ENCODE results near the gene NUDT21.

NUDT21 gene

GRCh38 chr16:56482683-56483236 lies 31.6 kb upstream of the NUDT21 start:
- H3K4me3 ChIP-seq (ENCODE audit: low read depth, low read length): no peak overlapping the region
- TF ChIP-seq CTCF (IDR thresholded peaks at IDR 0.05; ENCODE audit: insufficient read depth, low read depth, low read length, missing control alignments): no peak

GRCh38 chr16:56481468-56482122 lies 30.5 kb upstream of the NUDT21 start:
- TF ChIP-seq CTCF (IDR thresholded peaks at IDR 0.05; ENCODE audit: insufficient read depth, low read depth, low read length, missing control alignments): no peak
- no peak overlapping the region for H3K4me3 ChIP-seq (ENCODE audit: low read depth, low read length)
- no peak for DNase-seq (ENCODE audit: low read depth)

More at GRCh38 chr16:56482683-56483236, 31.6 kb upstream of the NUDT21 start:
- no peak for DNase-seq (ENCODE audit: low read depth)

- no peak for DNase-seq (ENCODE audit: low read depth)
- no peak overlapping the region for H3K4me3 ChIP-seq (ENCODE audit: low read depth, low read length)
- no peak for TF ChIP-seq CTCF (IDR thresholded peaks at IDR 0.05; ENCODE audit: insufficient read depth, low read depth, low read length, missing control alignments)
Measured at GRCh38 chr16:56480776-56481467, 29.8 kb upstream of the NUDT21 start.

- no peak for DNase-seq (ENCODE audit: low read depth)
Measured at GRCh38 chr16:56479469-56479868, 28.3 kb upstream of the NUDT21 start.

DNA sequence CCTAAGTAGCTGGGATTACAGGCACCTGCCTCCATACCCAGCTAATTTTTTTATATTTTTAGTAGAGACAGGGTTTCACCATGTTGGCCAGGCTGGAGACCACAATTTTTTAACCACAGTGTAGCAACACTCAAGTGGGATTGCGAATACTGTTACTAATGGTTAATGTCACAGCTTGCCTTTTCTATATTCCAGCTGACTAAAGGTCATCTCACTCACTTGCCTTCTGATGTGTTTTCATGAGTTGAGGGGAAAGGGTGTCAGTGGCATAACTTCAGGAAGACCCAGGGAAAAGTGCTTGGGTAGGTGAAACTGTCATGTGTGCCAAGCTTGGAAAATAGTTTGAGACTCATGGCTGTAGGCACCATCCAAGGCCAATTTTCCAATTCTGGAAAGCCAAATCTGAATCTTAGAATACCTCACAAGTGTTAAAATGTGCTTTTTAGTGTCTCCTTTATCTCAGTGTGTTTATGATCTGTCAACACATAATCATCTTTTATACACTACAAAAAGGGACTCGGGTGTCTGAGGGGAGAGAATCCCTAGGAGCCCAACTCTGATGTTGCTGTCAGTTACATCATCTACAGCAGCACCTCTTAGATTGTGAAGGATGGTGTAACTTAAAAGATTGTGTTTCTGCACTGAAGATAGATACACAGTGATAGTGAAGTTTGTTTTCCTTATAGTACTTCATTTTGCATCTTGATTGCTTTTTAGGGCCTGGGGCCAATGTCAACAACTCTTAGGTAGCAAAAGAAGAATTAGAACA lies 27.3 kb upstream of the NUDT21 start:
- no peak for TF ChIP-seq CTCF (IDR thresholded peaks at IDR 0.05; ENCODE audit: insufficient read depth, low read depth, low read length, missing control alignments)
- DNase-seq (ENCODE audit: low read depth): no peak
- H3K4me3 ChIP-seq (ENCODE audit: low read depth, low read length): no peak overlapping the region

More at GRCh38 chr16:56479469-56479868, 28.3 kb upstream of the NUDT21 start:
- no peak overlapping the region for H3K4me3 ChIP-seq (ENCODE audit: low read depth, low read length)
- no peak for TF ChIP-seq CTCF (IDR thresholded peaks at IDR 0.05; ENCODE audit: insufficient read depth, low read depth, low read length, missing control alignments)

DNA sequence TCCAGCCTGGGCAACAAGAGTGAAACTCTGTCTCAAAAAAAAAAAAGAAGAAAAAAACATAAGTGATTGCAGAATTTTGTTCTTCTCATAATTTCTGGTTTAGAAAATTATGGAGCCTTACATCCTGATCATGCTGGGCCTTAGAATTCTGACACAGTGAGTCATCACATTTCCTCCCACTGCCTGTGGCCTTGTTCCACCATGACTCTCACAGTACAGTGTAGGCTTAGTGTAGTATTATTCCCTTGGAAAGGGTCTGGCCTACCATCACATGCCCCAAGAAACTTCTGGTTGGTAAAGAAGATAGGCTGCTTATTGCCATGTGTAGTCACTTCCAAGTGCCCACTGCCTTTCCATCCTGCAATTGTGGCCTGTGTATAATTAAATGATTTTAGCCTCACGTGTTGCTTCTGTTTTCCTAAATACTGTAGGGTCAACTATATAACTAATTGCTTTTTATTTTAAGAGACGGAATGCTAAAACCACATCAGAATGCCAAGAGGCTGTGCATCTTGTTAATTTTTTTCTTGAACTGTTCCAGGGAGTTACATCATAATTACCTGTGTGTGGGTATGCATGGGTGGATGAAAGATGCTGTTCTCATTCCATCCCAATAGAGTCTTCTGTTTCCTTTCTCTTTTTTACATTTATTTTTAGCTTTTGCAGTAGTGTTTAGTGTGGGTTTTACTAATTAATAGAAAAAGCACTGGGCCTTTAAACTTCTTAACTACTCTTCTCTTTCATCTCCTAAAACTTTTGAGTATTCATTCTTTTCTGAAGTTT lies 26.2 kb upstream of the NUDT21 start:
- no peak overlapping the region for H3K4me3 ChIP-seq (ENCODE audit: low read depth, low read length)
- DNase-seq (ENCODE audit: low read depth): no peak
- no peak for TF ChIP-seq CTCF (IDR thresholded peaks at IDR 0.05; ENCODE audit: insufficient read depth, low read depth, low read length, missing control alignments)
